Vagina (tissue), 2 donors: ENCODE data around the gene SLC25A26. TPM values are rescaled to one million over a fixed set of nuclear protein-coding genes. Genes with fewer than 3 reads are reported as not detected.

Experiments
- DNase-seq, 2 donors: peaks; one replicate each; pipeline ENCODE4 v3.0.0-alpha.2; 2017; ENCODE audit errors: extremely low spot score in 2 of 2
- H3K27ac ChIP-seq: fragments of 200-600 bp; sonication (generic); one replicate; pipeline ENCODE4 v1.5.1; 2019
- H3K27me3 ChIP-seq: fragments of 200-600 bp; sonication (generic); one replicate; pipeline ENCODE4 v1.5.1; 2019
- H3K36me3 ChIP-seq, 2 donors: fragments of 200-600 bp; sonication (generic); one replicate each; pipeline ENCODE4 v1.5.1; 2017 to 2019
- H3K4me1 ChIP-seq: fragments of 200-600 bp; sonication (generic); one replicate; pipeline ENCODE4 v1.5.1; 2019
- H3K4me3 ChIP-seq, 2 donors: fragments of 200-600 bp; sonication (generic); 1 replicate in 1 of 2; 2 replicates in 1 of 2; pipeline ENCODE4 v1.5.1; 2016 to 2019
- H3K9me3 ChIP-seq: fragments of 200-600 bp; sonication (generic); one replicate; pipeline ENCODE4 v1.5.1; 2019
- POLR2A ChIP-seq, 2 donors: fragments of 450-650 bp; IDR thresholded peaks; one replicate each; pipeline ENCODE4 v1.6.1; 2017; ENCODE audit warnings: antibody characterized with exemption in 2 of 2, mild to moderate bottlenecking in 2 of 2, moderate library complexity in 2 of 2
- POLR2AphosphoS5 ChIP-seq, 2 donors: sonication (generic); formaldehyde crosslinking; IDR thresholded peaks; one replicate each; pipeline ENCODE4 v1.9.0; 2017; ENCODE audit warnings: antibody characterized with exemption in 2 of 2, mild to moderate bottlenecking in 2 of 2, low read depth in 1 of 2; ENCODE audit not compliant: insufficient read depth in 1 of 2
- intact Hi-C: fragments of 100-400 bp; cut with DNase I; formaldehyde crosslinking; loops from one replicate; pipeline ENCODE4 v1.15.1; 2023
- total RNA-seq: library from RNA; depleted of rRNA; stranded (reverse); fragments of >200 nt; gene quantifications from one replicate; pipeline ENCODE4 v1.2.3, GENCODE V29; 2016
- TF ChIP-seq, protein P1 (sequence below), 3 experiments: fragments of 450-650 bp in 2 of 3; fragments of 200-600 bp in 1 of 3; sonication (generic) in 1 of 3; IDR thresholded peaks; one replicate each; pipeline ENCODE4 v1.5.1; 2017 to 2019; ENCODE audit warnings: antibody characterized with exemption in 3 of 3, mild to moderate bottlenecking in 2 of 3, moderate library complexity in 2 of 3

The SLC25A26 gene
- total RNA-seq, 1 donor from 2014 or later, result 21.6 TPM

- Histone ChIP-seq H3K9me3 (no peaks in the 10 kb centered on the region), H3K4me3 (no peak overlapping the region), H3K36me3 (no peaks in the 10 kb centered on the region), H3K27me3 (no peaks in the 10 kb centered on the region), H3K4me1 (peaks cover 15% of the 10 kb centered on the region), H3K27ac (no peak overlapping the region)
- TF ChIP-seq POLR2A (IDR thresholded peaks at IDR 0.05), result no peak
- TF ChIP-seq, protein P1, sequence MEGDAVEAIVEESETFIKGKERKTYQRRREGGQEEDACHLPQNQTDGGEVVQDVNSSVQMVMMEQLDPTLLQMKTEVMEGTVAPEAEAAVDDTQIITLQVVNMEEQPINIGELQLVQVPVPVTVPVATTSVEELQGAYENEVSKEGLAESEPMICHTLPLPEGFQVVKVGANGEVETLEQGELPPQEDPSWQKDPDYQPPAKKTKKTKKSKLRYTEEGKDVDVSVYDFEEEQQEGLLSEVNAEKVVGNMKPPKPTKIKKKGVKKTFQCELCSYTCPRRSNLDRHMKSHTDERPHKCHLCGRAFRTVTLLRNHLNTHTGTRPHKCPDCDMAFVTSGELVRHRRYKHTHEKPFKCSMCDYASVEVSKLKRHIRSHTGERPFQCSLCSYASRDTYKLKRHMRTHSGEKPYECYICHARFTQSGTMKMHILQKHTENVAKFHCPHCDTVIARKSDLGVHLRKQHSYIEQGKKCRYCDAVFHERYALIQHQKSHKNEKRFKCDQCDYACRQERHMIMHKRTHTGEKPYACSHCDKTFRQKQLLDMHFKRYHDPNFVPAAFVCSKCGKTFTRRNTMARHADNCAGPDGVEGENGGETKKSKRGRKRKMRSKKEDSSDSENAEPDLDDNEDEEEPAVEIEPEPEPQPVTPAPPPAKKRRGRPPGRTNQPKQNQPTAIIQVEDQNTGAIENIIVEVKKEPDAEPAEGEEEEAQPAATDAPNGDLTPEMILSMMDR (IDR thresholded peaks at IDR 0.05), result no peak
- no peak for TF ChIP-seq POLR2AphosphoS5 (IDR thresholded peaks at IDR 0.05; ENCODE audit: insufficient read depth in 1 of 2, low read depth in 1 of 2)
- no peak for DNase-seq
- intact Hi-C loops, result no loop called here
Measured at GRCh38 chr3:66326340-66326739, 105.5 kb downstream of the SLC25A26 start.

DNA sequence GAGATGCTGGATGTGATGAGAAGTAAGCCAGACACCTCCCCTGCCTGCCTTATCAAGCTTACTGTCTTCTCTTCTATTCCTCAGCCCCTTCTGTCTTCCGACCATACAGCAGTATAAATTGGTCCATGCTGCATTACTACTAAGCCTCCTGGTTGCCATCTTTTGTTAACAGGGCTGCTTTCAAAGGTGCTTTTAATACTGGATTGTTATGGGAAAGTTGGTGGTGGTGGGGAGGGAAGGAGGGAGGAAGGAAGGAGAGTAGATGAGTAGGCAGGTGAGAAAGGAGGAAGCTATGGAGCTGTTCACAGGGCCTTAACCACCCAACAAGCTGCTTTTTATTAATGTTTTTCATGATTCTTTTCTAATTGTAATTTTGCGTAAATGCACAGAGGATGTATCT lies 114.9 kb downstream of the SLC25A26 start:
- intact Hi-C loops, result no loop called here

DNA sequence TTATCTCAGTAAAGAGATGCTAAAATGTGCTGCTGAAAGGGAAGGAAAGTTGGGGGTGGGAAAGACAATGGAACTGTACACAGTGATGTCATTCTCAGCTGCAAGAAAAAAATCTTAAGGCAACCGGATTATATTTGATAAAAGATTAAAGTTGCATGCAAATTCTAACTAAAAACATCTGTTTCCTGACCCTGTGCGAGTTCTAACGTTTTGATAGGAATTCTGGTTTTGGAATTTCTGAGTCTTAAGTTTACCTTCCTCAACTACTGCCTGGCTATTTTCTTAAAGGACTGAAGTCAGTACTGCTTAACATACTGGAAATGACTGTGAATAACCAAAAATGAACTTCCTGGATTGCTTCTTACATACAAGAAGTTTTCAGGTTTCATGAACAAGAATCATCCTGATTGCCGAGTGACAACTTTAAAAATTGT lies 115.5 kb downstream of the SLC25A26 start:
- no peaks in the 10 kb centered on the region for H3K4me1 ChIP-seq
- intact Hi-C loops, result no loop called here
- no peaks in the 10 kb centered on the region for H3K27me3 ChIP-seq
- no peak for DNase-seq
- no peak overlapping the region for H3K27ac ChIP-seq
- no peaks in the 10 kb centered on the region for H3K36me3 ChIP-seq
- TF ChIP-seq POLR2AphosphoS5 (IDR thresholded peaks at IDR 0.05; ENCODE audit: insufficient read depth in 1 of 2, low read depth in 1 of 2) (no peak), POLR2A (IDR thresholded peaks at IDR 0.05) (no peak)
- TF ChIP-seq, protein P1 (IDR thresholded peaks at IDR 0.05), result no peak
- no peaks in the 10 kb centered on the region for H3K9me3 ChIP-seq
- H3K4me3 ChIP-seq, result no peak overlapping the region

More for the DNA sequence above, 114.9 kb downstream of the SLC25A26 start:
- no peaks in the 10 kb centered on the region for H3K9me3 ChIP-seq
- no peaks in the 10 kb centered on the region for H3K27me3 ChIP-seq
- H3K4me1 ChIP-seq, result no peaks in the 10 kb centered on the region
- no peak overlapping the region for H3K27ac ChIP-seq
- H3K36me3 ChIP-seq, result no peaks in the 10 kb centered on the region
- no peak for DNase-seq
- no peak overlapping the region for H3K4me3 ChIP-seq
- TF ChIP-seq POLR2AphosphoS5 (IDR thresholded peaks at IDR 0.05; ENCODE audit: insufficient read depth in 1 of 2, low read depth in 1 of 2) (no peak), POLR2A (IDR thresholded peaks at IDR 0.05) (no peak)
- TF ChIP-seq, protein P1 (IDR thresholded peaks at IDR 0.05), result no peak

GRCh38 chr3:66338927-66339326 lies 118.1 kb downstream of the SLC25A26 start:
- TF ChIP-seq POLR2AphosphoS5 (IDR thresholded peaks at IDR 0.05; ENCODE audit: insufficient read depth in 1 of 2, low read depth in 1 of 2) (no peak), POLR2A (IDR thresholded peaks at IDR 0.05) (no peak)
- TF ChIP-seq, protein P1 (IDR thresholded peaks at IDR 0.05), result no peak
- DNase-seq, result no peak
- intact Hi-C loops, result no loop called here
- Histone ChIP-seq H3K4me1 (no peaks in the 10 kb centered on the region), H3K9me3 (no peaks in the 10 kb centered on the region), H3K36me3 (no peaks in the 10 kb centered on the region), H3K27me3 (no peaks in the 10 kb centered on the region), H3K4me3 (no peak overlapping the region), H3K27ac (no peak overlapping the region)

- Histone ChIP-seq H3K27me3 (no peaks in the 10 kb centered on the region), H3K4me3 (no peak overlapping the region), H3K27ac (no peak overlapping the region), H3K4me1 (no peaks in the 10 kb centered on the region), H3K36me3 (no peaks in the 10 kb centered on the region), H3K9me3 (no peaks in the 10 kb centered on the region)
- intact Hi-C loops, result no loop called here
- TF ChIP-seq POLR2AphosphoS5 (IDR thresholded peaks at IDR 0.05; ENCODE audit: insufficient read depth in 1 of 2, low read depth in 1 of 2), result no peak
- TF ChIP-seq, protein P1 (IDR thresholded peaks at IDR 0.05), result no peak
- TF ChIP-seq POLR2A (IDR thresholded peaks at IDR 0.05), result no peak
- DNase-seq, result no peak
Measured at GRCh38 chr3:66342717-66343356, 122.0 kb downstream of the SLC25A26 start.
